Caco-2 (cell line): Measurements from ENCODE around the gene CACNA1D. TPM values are rescaled to one million over a fixed set of nuclear protein-coding genes. Genes with fewer than 3 reads are reported as not detected.

ENCODE experiments used
- BruUV-seq: library from RNA; stranded (reverse); fragments of 400-500 nt; replicated peaks from 2 replicates; lab custom pipeline; 2021; lab: Mats Ljungman, UMichigan
- CTCF ChIA-PET: fragments of 300-600 bp; sonication (Branson Sonifier 250); formaldehyde crosslinking; loops from one replicate; lab custom pipeline; 2022; ENCODE audit warnings: antibody characterized with exemption; lab: Charles Lee
- POLR2A ChIA-PET: fragments of 300-600 bp; sonication (Branson Sonifier 250); formaldehyde crosslinking; loops from one replicate; lab custom pipeline; 2022; ENCODE audit warnings: antibody characterized with exemption; lab: Charles Lee
- DNase-seq, 2 experiments: peaks; one replicate each; pipeline versions ENCODE4 v3.0.0 to v3.0.0-alpha.2; 2020 to 2022
- H3K27me3 ChIP-seq: replicated peaks from 2 replicates; pipeline ENCODE4 v1.6.0; 2011; ENCODE audit warnings: low read length; ENCODE audit not compliant: control insufficient read depth, insufficient read depth
- H3K36me3 ChIP-seq: 2 replicates; pipeline ENCODE4 v1.5.1; 2011; ENCODE audit warnings: low read length; ENCODE audit not compliant: control insufficient read depth, insufficient read depth
- H3K4me1 ChIP-seq: fragments of 250-450 bp; sonication (Bioruptor Pico); 2 replicates; pipeline ENCODE4 v1.5.1; 2020; ENCODE audit warnings: mild to moderate bottlenecking
- H3K4me3 ChIP-seq: 2 replicates; pipeline ENCODE4 v1.5.1; 2011; ENCODE audit warnings: low read depth, mild to moderate bottlenecking, control low read depth, low read length
- H3K9me3 ChIP-seq: fragments of 250-450 bp; sonication (Bioruptor Pico); 2 replicates; pipeline ENCODE4 v1.5.1; 2020; ENCODE audit warnings: mild to moderate bottlenecking, moderate library complexity
- H3K27ac Mint-ChIP-seq: one replicate; pipeline ENCODE4 v1.8.0; 2022; ENCODE audit warnings: mixed read lengths; ENCODE audit not compliant: unreplicated experiment
- H3K27me3 Mint-ChIP-seq: one replicate; pipeline ENCODE4 v1.8.0; 2022; ENCODE audit warnings: mixed read lengths; ENCODE audit not compliant: insufficient read depth, unreplicated experiment
- H3K36me3 Mint-ChIP-seq: one replicate; pipeline ENCODE4 v1.8.0; 2022; ENCODE audit warnings: mild to moderate bottlenecking, mixed read lengths; ENCODE audit not compliant: insufficient read depth, unreplicated experiment
- H3K4me1 Mint-ChIP-seq: one replicate; pipeline ENCODE4 v1.8.0; 2022; ENCODE audit warnings: low read depth, mixed read lengths; ENCODE audit not compliant: unreplicated experiment
- H3K4me3 Mint-ChIP-seq: one replicate; pipeline ENCODE4 v1.8.0; 2022; ENCODE audit warnings: mild to moderate bottlenecking, moderate library complexity, mixed read lengths; ENCODE audit not compliant: unreplicated experiment
- H3K9me3 Mint-ChIP-seq: one replicate; pipeline ENCODE4 v1.8.0; 2022; ENCODE audit warnings: mixed read lengths; ENCODE audit not compliant: unreplicated experiment
- intact Hi-C: fragments of 100-400 bp; cut with micrococcal nuclease; formaldehyde crosslinking; loops from one replicate; pipeline ENCODE4 v1.10.0; 2022; ENCODE audit not compliant: unreplicated experiment
- total RNA-seq: library from RNA; stranded (reverse); gene quantifications from 2 replicates; pipeline ENCODE4 v1.2.3, GENCODE V29; 2022
- TF ChIP-seq, protein P1 (sequence below), 2 experiments: fragments of 200-600 bp in 1 of 2; IDR thresholded peaks; 1 replicate in 1 of 2; 2 replicates in 1 of 2; pipeline versions ENCODE4 v1.5.1 to v1.8.0; 2011 to 2022; ENCODE audit warnings: antibody characterized with exemption in 1 of 2, control low read depth in 1 of 2, inconsistent platforms in 1 of 2, low read depth in 1 of 2, low read length in 1 of 2, mild to moderate bottlenecking in 1 of 2, moderate library complexity in 1 of 2; ENCODE audit not compliant: insufficient read depth in 1 of 2, severe bottlenecking in 1 of 2, unreplicated experiment in 1 of 2

CACNA1D gene
- total RNA-seq, 1 experiment from 2014 or later, result 13.3 TPM

- no peaks in the 10 kb centered on the region for H3K4me1 Mint-ChIP-seq
- POLR2A ChIA-PET, result no interaction called here
- no peaks in the 10 kb centered on the region for H3K36me3 ChIP-seq
- no peak overlapping the region for H3K27ac Mint-ChIP-seq
- no peak overlapping the region for H3K4me3 ChIP-seq
- BruUV-seq, result no TSS peak
- no peaks in the 10 kb centered on the region for H3K9me3 ChIP-seq
- H3K27me3 ChIP-seq, result no peaks in the 10 kb centered on the region
- H3K27me3 Mint-ChIP-seq, result no peaks in the 10 kb centered on the region
- intact Hi-C loops, result no loop called here
- TF ChIP-seq, protein P1, sequence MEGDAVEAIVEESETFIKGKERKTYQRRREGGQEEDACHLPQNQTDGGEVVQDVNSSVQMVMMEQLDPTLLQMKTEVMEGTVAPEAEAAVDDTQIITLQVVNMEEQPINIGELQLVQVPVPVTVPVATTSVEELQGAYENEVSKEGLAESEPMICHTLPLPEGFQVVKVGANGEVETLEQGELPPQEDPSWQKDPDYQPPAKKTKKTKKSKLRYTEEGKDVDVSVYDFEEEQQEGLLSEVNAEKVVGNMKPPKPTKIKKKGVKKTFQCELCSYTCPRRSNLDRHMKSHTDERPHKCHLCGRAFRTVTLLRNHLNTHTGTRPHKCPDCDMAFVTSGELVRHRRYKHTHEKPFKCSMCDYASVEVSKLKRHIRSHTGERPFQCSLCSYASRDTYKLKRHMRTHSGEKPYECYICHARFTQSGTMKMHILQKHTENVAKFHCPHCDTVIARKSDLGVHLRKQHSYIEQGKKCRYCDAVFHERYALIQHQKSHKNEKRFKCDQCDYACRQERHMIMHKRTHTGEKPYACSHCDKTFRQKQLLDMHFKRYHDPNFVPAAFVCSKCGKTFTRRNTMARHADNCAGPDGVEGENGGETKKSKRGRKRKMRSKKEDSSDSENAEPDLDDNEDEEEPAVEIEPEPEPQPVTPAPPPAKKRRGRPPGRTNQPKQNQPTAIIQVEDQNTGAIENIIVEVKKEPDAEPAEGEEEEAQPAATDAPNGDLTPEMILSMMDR (IDR thresholded peaks at IDR 0.05; ENCODE audit: insufficient read depth in 1 of 2, low read depth in 1 of 2, low read length in 1 of 2, severe bottlenecking in 1 of 2, unreplicated experiment in 1 of 2), result no peak
- H3K9me3 Mint-ChIP-seq, result no peaks in the 10 kb centered on the region
- H3K4me1 ChIP-seq, result no peaks in the 10 kb centered on the region
- CTCF ChIA-PET, result no interaction called here
- H3K4me3 Mint-ChIP-seq, result no peak overlapping the region
- H3K36me3 Mint-ChIP-seq, result no peaks in the 10 kb centered on the region
- DNase-seq, result no peak
Measured at GRCh38 chr3:53731934-53732624, 237.7 kb downstream of the CACNA1D start.

- H3K4me3 ChIP-seq, result no peak overlapping the region
- intact Hi-C loops, result no loop called here
- TF ChIP-seq, protein P1 (IDR thresholded peaks at IDR 0.05; ENCODE audit: insufficient read depth in 1 of 2, low read depth in 1 of 2, low read length in 1 of 2, severe bottlenecking in 1 of 2, unreplicated experiment in 1 of 2), result no peak
- ChIA-PET POLR2A (no interaction called here), CTCF (no interaction called here)
- H3K36me3 Mint-ChIP-seq, result no peaks in the 10 kb centered on the region
- H3K4me1 ChIP-seq, result no peaks in the 10 kb centered on the region
- no peak overlapping the region for H3K27ac Mint-ChIP-seq
- no peaks in the 10 kb centered on the region for H3K4me1 Mint-ChIP-seq
- H3K27me3 ChIP-seq, result no peaks in the 10 kb centered on the region
- DNase-seq, result no peak
- no peaks in the 10 kb centered on the region for H3K27me3 Mint-ChIP-seq
- no peaks in the 10 kb centered on the region for H3K9me3 ChIP-seq
- H3K9me3 Mint-ChIP-seq, result no peaks in the 10 kb centered on the region
- no TSS peak for BruUV-seq
- H3K4me3 Mint-ChIP-seq, result no peak overlapping the region
- H3K36me3 ChIP-seq, result no peaks in the 10 kb centered on the region
Measured at GRCh38 chr3:53733446-53733845, 239.0 kb downstream of the CACNA1D start.

GRCh38 chr3:53739966-53740365, 245.6 kb downstream of the CACNA1D start:
- Mint-ChIP-seq H3K27ac (no peak overlapping the region), H3K36me3 (no peaks in the 10 kb centered on the region), H3K4me3 (no peak overlapping the region), H3K4me1 (no peaks in the 10 kb centered on the region), H3K27me3 (no peaks in the 10 kb centered on the region), H3K9me3 (no peaks in the 10 kb centered on the region)
- Histone ChIP-seq H3K4me1 (no peaks in the 10 kb centered on the region), H3K36me3 (no peaks in the 10 kb centered on the region), H3K4me3 (no peak overlapping the region), H3K27me3 (no peaks in the 10 kb centered on the region), H3K9me3 (no peaks in the 10 kb centered on the region)
- TF ChIP-seq, protein P1 (IDR thresholded peaks at IDR 0.05; ENCODE audit: insufficient read depth in 1 of 2, low read depth in 1 of 2, low read length in 1 of 2, severe bottlenecking in 1 of 2, unreplicated experiment in 1 of 2), result no peak
- POLR2A ChIA-PET, result no interaction called here
- intact Hi-C loops, result no loop called here
- no TSS peak for BruUV-seq
- no peak for DNase-seq
- CTCF ChIA-PET, result no interaction called here
